Measurements from ENCODE around the gene NPAS3. TPM values are rescaled to one million over a fixed set of nuclear protein-coding genes. Genes with fewer than 3 reads are reported as not detected.

NPAS3 gene
- total RNA-seq, 2 experiments from 2014 or later: not detected

DNA sequence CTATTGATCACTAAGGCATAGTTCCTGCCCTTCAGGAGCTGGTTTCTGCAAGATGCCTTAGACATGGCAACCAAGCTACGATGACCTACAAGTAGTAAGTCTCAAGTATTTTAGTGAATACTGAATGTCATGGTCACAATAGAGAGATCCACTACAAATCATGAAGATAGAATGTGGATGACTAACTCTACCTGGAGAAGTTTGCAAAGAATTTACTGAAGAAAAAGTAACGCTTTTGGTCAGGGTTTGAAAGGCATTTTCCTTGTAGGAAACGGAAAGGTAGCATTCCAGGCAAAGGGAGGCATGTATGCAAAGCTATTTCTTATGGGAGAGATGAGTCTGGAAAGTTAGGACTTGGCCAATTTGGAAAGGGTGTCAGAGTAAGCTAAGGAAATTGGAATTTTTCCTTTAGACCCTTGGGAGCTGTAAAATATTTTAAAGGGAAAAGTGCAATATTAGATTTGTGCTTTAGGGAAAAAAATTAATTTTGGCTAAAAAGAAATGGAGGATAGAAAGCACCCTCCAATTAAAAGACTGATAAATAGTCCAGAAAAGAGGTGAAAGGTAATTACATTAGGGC, 634.7 kb downstream of the NPAS3 start:
- H3K9me2 ChIP-seq (ENCODE audit: insufficient read depth, low read length): no peaks in the 10 kb centered on the region
- H3K4me3 ChIP-seq (ENCODE audit: low read depth, low read length, poor library complexity, severe bottlenecking): no peak overlapping the region
- TF ChIP-seq EZH2phosphoT487 (IDR thresholded peaks at IDR 0.05; ENCODE audit: borderline replicate concordance, low read depth, low read length): no peak
- TF ChIP-seq, protein P1, sequence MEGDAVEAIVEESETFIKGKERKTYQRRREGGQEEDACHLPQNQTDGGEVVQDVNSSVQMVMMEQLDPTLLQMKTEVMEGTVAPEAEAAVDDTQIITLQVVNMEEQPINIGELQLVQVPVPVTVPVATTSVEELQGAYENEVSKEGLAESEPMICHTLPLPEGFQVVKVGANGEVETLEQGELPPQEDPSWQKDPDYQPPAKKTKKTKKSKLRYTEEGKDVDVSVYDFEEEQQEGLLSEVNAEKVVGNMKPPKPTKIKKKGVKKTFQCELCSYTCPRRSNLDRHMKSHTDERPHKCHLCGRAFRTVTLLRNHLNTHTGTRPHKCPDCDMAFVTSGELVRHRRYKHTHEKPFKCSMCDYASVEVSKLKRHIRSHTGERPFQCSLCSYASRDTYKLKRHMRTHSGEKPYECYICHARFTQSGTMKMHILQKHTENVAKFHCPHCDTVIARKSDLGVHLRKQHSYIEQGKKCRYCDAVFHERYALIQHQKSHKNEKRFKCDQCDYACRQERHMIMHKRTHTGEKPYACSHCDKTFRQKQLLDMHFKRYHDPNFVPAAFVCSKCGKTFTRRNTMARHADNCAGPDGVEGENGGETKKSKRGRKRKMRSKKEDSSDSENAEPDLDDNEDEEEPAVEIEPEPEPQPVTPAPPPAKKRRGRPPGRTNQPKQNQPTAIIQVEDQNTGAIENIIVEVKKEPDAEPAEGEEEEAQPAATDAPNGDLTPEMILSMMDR (conservative IDR thresholded peaks at IDR 0.05; ENCODE audit: low read length): no peak
- H2AFZ ChIP-seq (ENCODE audit: low read length): no peak overlapping the region
- CTCF ChIA-PET (ENCODE audit: unreplicated experiment): no interaction called here
- POLR2A ChIA-PET: interaction anchor here (0.6 kb wide), 1 partner anchor 309 kb away, joined by 7 read pairs; no protein-coding TSS in a partner anchor
- H3K4me2 ChIP-seq (ENCODE audit: low read length): no peak overlapping the region
- BruUV-seq (replicated peaks): no TSS peak
- no peaks in the 10 kb centered on the region; the same call in 1 of the 2 replicates for H4K20me1 ChIP-seq (ENCODE audit: insufficient read depth, low read length)
- H3K9me3 ChIP-seq (ENCODE audit: low read length): no peaks in the 10 kb centered on the region
- H3K4me1 ChIP-seq (ENCODE audit: insufficient read depth, low read length, poor library complexity, severe bottlenecking): no peaks in the 10 kb centered on the region
- H3K79me2 ChIP-seq (ENCODE audit: insufficient read depth, low read depth, low read length): no peaks in the 10 kb centered on the region
- H3K36me3 ChIP-seq (ENCODE audit: insufficient read depth, low read length): no peaks in the 10 kb centered on the region
- no peak for DNase-seq (ENCODE audit: low spot score)
- H3K27ac ChIP-seq (ENCODE audit: low read depth, low read length, poor library complexity, severe bottlenecking): no peak overlapping the region
- intact Hi-C loops (cut with micrococcal nuclease; ENCODE audit: unreplicated experiment): no loop called here

DNA sequence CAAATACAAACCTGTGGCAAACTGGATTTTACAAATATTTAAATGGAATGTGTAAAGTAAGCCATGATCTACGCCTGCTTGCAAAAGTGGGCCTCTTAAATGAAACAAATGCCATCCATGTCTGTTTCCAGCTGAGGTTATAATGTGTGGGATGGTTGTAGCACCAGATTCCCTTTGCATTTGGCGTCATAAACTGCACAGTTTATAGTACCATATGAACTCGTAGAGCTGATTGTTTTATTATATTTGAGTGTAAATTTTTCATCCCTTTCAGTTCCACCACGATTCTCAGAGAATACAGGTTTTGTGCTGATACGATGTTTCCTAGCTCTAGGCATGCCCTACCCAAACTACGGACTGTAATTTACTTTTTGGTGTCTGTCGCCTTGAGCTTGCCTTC, 637.3 kb downstream of the NPAS3 start:
- H3K9me2 ChIP-seq (ENCODE audit: insufficient read depth, low read length): no peaks in the 10 kb centered on the region
- intact Hi-C loops (cut with micrococcal nuclease; ENCODE audit: unreplicated experiment): no loop called here
- CTCF ChIA-PET (ENCODE audit: unreplicated experiment): no interaction called here

More for the DNA sequence above, 637.3 kb downstream of the NPAS3 start:
- Histone ChIP-seq H2AFZ (ENCODE audit: low read length) (no peak overlapping the region), H3K27ac (ENCODE audit: low read depth, low read length, poor library complexity, severe bottlenecking) (no peak overlapping the region), H3K9me3 (ENCODE audit: low read length) (no peaks in the 10 kb centered on the region), H3K36me3 (ENCODE audit: insufficient read depth, low read length) (no peaks in the 10 kb centered on the region), H3K79me2 (ENCODE audit: insufficient read depth, low read depth, low read length) (no peaks in the 10 kb centered on the region), H3K4me3 (ENCODE audit: low read depth, low read length, poor library complexity, severe bottlenecking) (no peak overlapping the region), H3K4me2 (ENCODE audit: low read length) (no peak overlapping the region), H3K4me1 (ENCODE audit: insufficient read depth, low read length, poor library complexity, severe bottlenecking) (no peaks in the 10 kb centered on the region), H4K20me1 (ENCODE audit: insufficient read depth, low read length) (no peaks in the 10 kb centered on the region)
- POLR2A ChIA-PET: interaction anchor here (0.8 kb wide), 1 partner anchor 33 kb away, joined by 3 read pairs; no protein-coding TSS in a partner anchor
- no TSS peak for BruUV-seq (replicated peaks)
- DNase-seq (ENCODE audit: low spot score): no peak
- TF ChIP-seq EZH2phosphoT487 (IDR thresholded peaks at IDR 0.05; ENCODE audit: borderline replicate concordance, low read depth, low read length): no peak
- TF ChIP-seq, protein P1 (conservative IDR thresholded peaks at IDR 0.05; ENCODE audit: low read length): no peak
